Stimulated activated naive CD4-positive, alpha-beta T cell (primary cell): ENCODE measurements around the gene COPE.
"Not testable (repeated sequence)": the region's sequence is repeated elsewhere in the genome, so short reads cannot be mapped to it uniquely, and the experiment has no call there.

Experiments
- DNase-seq, 6 experiments: peaks; one replicate each; lab custom pipeline; 2025; lab: John Stamatoyannopoulos, UW

Gene COPE

DNA sequence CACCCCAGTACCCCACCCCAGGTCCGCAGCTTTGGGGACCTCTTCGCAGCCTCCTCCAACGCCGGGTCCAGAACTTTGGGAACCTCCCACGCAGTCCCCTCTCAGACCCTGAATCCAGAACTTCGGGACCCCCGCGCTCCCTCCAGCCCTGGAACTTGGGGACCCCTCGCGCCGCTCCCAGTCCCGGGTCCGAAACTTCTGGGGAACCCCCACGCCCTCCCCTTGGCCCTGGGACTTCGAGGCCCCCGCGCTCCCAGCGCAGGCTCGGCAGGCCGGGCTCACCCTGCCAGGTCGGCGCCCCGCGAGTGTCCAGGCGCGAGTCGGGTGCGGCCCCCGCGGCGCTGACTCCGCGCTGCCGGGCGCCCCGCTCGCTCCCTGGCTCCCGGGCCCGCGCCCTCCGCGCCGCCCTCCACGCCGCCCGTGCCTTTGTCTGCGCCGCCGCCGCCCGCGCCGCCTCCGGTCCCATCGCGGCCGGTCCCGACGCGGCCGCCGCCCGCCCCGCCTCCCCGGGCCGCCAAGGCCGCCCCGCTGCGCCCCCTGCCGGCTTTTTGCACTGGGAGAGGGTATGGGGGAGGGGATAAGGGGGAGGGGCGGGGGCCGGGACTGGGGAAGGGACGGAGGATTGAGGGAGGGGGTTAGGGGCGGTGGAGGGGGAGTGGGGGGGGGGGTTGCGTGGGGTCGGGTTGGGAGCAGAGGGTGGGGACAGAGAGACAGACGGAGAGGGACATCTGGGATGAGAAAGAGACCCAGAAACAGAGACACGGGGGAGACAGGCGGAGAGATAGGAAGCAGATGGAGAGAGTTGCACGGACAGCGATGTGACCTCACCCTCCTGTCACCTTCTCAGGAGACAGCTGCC is 21.8 kb upstream of the COPE start, which contains the start of gene HOMER3:
Gene HOMER3 (minus strand): TSS at position 449 of the 859 bp plus-strand sequence. CDS start 2,235 bp downstream, outside the sequence.
- DNase-seq: peak; percentile 16 to 75 (median 65)

DNA sequence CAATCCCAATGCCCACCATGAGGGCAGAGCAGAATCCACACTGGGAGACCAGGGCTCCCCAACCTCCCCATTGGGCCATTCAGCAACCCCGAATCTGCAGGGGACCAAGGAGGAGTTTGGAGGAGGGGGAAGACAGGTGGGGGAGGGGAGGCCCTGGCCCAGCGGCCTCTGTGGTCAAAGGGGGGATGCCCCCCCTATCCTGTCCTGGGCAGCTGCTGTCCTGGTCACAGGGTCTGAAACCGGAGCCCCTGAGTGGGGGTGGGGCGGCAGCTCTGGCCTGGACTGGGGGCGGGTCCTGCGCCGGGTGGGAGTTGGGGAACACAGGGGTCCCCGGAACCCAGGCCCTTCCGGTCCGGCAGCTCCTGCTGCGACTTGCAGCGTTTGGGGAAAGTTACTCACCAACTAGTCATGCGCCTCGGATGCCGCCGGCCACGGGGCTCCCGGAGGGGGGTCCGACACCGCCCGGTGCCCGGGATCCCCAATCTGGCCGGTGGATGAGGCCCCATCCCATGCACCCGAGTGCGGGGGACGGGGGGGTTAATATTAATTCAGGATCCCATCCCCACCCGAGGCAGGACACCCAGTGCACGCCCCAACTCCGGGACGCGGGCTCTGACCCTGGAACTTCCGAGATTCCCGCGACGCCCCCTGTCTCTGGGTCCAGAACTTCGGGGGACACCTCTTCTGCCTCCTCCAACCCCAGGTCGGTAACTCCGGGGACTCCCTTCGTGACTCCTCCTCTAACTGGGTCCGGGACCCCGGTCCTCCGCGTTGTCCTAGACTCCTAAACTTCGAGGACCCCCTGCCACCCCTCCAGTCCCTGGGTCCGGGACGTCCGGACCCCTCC is 21.0 kb upstream of the COPE start:
- DNase-seq: peak in 1 of 6 experiments; percentile 24

DNA sequence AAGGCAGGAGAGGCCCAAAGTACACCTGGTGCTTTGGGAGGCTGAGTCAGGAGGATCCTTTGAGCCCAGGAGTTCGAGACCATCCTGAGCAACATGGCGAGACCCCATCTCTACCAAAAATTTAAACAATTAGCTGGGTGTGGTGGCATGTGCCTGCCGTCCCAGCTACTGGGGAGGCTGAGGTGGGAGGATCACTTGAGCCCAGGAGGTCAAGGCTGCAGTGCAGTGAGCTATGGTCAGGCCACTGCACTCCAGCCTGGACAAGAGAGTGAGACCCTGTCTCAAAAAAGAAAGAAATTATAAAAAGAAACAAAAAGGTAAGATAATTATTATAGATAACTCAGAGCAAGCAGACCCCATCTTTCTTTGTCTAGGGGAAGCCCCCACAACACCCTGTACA is 20.0 kb upstream of the COPE start:
- no peak for DNase-seq

DNA sequence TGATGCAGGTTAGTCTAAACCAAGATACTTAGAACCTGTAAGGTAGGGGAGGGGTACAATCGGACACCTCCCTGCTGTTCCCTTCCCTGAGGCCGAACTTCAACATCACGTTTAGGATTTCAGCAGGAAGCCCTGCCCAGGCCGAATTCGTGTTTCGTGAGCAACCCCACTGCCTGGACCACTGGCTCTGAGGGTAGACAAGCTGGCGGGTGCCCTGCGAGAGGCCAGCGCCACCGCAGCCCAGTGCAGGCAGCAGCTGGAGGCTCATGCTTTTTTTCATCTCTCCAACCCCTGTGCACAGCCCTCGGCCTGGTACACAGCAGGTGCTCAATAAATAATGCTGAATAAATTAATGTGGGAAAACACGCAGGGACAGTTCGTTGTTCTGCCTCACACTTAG is 14.1 kb upstream of the COPE start:
- DNase-seq: no peak

DNA sequence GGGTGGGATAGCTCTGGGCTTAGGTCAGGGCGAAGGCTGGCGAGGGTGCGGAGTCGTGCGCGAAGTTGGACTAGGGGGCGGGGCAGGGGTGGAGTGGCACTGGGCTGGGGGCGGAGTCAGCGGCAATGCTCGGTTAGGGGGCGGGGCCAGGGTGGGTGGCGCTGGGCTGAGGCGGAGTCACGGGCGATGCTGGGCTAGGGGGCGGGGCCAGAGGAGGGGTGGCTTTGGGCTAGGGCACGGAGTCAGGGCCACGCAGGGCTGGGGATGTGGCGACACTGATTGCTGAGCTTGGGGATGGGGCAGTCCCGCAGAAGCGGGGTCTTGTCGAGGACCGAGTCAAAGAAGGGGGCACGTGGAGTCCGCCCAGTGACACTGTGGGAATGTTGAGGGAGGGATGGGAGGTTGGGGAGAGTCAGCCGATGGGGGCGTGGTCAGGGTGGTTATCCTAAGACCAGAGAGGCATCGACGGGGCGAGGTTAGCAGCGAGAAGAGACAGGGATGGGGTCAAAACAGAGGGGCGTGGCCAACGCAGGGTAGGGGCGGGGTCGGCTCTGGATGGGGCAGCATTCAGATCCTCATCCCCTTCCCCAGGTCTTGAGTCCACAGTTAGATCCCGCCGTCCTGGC is 13.1 kb upstream of the COPE start:
- DNase-seq: peak; percentile 59 to 89 (median 83)

DNA sequence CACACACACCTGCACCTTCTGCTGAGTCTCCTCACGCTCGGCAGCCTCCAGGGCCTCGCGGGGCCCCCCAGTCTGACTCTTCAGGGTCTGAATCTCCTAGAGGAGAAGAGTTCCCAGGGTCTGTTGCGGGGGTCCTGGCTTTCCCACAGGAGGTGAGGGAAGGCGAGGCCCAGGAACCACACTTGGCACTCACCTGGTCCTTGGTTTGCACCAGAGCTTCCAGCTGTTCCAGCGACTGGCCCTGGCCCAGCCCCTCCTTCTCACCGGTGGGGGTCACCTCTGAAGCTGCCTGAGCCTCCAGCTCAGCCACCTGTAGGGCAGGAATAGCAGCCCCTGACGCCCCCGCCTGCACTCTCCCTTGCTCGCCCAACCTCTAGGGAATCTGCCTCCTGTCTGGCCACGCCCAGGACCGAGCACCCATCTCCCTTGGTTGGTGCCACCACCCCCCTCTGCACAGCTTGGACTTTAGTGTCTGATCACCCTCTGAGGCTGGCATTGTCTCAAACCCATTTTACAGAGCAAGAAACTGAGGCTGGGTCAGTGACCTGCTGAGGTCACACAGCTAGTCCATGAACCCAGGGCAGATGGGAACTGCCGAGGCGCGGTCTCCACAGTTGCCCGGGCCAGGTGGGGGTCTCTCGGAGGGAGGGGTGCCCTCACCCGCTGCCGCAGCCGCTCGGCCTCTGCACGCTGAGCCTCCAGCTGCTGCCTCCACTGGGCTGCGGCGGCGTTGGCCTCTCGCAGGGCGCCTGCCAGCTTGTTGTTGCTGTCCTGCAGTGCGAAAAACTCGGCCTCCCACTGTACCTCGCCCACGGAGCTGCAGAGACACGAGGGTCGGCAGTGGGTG is 12.4 kb upstream of the COPE start:
- no peak for DNase-seq

DNA sequence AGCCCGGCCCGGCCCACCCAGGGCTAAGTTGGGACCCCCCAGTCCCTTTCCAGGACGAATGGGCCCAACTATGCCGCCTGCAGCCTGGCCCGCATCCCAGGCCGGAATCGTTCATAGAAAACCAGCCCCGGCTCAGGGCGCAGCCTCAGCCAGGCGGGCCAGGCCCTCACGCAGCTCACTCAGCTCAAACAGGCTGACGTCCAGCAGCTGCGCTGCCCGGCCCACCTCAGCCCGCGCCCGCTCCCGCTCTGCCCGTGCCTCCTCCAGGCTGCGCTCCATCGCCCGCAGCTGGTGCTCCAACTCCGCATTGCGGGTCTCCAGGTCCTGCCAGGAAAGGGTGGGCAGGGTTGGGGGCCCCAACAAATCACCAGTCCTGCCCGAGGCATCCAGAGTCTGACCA is 10.1 kb upstream of the COPE start:
- no peak for DNase-seq

DNA sequence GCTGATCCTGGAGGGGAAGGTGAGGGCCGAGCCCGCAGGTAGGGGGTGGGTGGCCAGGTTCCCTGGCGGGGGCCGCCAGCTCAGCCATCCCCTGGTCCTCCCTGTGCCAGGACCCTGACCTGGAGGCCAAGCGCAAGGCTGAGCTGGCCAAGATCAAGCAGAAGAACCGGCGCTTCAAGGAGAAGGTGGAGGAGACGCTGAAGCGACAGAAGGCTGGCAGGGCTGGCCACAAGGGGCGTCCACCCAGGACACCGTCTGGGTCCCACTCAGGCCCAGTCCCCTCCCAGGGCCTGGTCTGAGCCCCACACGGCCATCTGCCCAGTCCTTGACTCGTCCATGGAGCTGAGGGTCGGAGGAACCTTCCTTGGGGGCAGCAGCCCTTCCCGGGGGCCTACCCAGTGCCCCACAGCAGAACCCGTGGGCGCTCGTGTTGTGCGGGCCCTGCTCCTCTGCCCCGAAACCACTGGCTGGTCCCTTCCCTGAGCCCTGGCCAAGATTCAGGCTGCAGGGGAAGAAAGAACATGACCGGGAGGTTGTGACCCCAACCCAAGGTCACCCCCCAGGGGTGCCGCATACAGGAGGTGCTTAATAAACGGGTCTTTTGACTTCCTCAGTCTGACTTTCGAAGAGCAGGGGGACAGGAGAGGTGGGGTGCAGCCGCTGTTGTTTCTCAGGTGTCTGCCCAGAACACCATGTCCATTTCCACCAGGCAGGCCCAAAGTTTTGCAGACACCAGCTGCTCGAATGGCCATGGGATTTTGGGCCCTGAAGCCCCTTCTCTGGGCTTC is 9.0 kb upstream of the COPE start:
- DNase-seq: no peak

DNA sequence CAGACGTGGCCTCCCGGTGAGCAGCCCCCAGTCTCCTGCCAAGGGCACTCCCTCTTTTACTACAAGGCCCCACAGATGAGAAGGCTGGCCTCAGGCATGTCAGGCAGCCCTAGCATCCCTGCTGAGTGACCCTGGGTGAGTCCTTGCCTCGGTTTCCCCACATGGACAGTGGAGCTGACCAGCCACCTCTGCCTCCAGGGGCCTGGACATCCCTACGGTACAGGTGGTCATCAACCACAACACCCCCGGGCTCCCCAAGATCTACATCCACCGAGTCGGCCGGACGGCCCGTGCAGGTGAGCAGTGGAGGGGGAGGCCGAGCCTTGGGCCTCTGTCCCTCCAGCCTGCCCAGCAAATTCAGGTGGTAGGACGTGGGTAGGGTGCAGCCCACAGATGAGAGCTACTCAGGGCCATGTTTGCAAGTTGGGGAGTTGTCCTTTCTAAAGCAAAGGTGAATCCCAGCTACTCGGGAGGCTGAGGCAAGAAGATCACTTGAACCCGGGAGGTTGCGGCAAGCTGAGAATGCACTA is 5.6 kb upstream of the COPE start:
- DNase-seq: no peak

DNA sequence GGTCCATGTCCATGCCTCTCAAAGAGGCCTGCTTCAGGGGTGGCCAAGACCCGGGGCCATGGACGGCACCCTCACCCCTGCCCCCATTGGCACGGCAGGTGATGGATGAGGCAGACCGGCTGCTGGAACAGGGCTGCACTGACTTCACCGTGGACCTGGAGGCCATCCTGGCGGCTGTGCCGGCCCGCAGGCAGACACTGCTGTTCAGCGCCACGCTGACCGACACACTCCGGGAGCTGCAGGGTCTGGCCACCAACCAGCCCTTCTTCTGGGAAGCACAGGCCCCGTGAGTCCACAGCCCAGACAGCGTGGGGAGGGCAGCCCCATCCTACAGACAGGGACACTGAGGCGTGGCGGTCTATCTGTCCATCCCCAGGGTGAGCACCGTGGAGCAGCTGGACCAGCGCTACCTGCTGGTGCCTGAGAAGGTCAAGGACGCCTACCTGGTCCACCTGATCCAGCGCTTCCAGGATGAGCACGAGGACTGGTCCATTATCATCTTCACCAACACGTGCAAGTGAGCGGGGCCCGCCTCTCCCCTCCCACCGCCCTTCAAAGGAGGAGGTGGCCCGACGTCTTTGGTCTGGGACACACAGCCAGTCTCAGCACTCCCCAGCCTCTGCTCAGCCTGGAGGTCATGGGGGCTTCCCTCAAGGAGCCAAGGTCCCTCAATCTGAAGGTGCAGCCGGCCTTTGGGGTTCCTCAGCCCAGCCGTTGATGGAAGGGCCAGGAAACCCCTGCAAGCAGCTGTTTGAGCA is 3.2 kb upstream of the COPE start:
- DNase-seq: no peak

DNA sequence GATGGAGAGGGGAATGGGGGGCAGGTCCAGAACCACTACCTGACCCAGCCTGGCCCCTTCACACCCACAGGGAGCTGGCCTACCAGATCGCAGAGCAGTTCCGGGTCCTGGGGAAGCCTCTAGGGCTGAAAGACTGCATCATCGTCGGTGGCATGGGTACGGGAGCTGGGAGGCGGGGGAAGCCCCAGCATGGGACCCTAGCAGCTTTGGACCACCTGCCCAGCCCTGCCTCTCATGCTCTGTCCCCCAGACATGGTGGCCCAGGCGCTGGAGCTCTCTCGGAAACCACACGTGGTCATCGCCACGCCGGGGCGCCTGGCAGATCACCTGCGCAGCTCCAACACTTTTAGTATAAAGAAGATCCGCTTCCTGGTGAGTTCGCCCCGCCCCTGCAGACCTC is 2.4 kb upstream of the COPE start:
- no peak for DNase-seq

DNA sequence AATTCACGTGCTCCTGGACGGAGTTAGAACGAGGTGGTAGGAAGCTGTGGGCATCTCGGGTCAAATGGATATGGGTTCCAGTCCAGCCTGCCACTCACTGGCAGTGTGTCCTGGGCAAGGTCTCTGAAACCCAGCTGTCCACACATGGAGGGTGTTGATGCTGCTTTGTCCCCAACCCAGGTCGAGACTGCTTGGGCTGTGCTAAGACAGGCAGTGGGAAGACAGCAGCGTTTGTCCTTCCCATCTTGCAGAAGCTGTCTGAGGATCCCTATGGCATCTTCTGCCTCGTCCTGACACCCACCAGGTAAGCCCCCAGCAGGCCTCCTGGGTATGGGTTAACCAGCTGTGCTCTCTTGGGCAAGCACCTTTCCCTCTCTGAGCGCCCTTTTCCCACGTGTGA is 1.2 kb upstream of the COPE start:
- DNase-seq: no peak

DNA sequence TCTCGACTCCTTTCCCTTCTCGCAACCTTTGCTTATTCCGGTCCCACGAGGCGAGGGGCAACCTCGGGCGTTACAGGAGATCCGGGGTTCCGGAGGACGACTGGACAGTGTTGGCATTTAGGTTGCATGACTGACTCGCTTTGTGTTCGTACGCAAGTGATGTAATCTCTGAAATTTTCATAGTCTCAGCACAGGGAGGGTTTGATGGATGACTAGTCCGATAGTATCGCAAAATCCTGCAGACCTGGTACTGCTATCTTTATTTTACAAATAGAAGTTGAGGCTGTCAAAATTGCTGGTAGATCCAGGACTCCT is 670 bp upstream of the COPE start:
- DNase-seq: no peak

DNA sequence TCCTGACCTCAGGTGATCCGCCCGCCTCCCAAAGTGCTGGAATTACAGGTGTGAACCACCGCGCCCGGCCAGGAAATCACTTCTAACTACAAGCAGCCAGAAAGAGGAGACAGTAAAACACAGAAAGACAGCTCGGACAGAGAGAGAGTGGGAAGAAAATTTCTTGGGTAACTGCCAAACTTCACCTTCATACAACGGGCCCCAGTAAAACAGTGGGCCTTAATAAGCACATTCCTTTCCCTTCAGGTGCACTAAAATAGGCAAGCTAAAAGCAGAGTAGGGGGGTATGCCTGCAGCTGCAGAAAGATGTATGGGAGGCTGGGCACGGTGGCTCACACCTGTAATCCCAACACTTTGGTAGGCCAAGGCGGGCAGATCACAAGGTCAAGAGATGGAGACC is 1.6 kb downstream of the COPE start:
- DNase-seq: not testable (repeated sequence)

DNA sequence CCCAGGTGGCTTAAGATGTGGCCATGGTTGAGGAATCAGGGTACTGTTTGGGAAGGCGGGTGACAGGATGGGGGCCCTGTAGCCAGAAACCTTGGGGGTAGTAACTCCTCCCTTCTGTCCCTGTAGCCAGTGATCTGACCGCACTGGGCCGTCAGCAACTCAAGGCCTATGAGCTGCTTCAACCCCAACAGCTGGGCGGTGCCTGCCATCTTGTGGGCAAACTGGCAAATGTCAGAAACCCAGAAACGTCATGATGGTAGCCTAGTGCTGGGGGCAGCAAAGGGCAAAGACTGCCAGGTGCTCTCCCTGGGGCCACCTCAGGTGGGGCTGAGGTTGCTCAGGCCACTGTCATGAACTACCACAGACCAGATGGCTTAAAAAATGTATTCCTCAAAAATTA is 3.5 kb downstream of the COPE start:
- peak in 2 of 6 experiments; percentile 3 to 11 for DNase-seq

DNA sequence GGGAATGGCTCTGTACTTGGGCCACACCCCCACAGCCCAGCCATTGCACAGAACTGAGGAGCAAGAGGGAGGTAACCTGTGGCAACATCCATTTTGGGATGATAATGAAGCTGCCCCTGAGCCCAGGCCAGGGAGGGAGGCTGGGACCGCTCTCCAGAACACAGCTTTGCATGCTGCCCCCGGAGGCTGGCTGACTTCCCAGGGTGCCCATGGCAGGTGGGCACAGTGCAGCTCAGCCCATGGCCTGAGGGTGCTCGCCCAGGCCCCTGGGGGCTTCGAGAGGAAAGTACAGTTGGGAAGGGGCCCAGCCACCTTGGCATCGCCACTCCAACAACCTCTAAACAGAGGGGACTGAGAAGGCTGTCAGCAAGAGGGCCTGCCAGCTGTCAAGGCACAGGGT is 5.7 kb downstream of the COPE start:
- no peak for DNase-seq

DNA sequence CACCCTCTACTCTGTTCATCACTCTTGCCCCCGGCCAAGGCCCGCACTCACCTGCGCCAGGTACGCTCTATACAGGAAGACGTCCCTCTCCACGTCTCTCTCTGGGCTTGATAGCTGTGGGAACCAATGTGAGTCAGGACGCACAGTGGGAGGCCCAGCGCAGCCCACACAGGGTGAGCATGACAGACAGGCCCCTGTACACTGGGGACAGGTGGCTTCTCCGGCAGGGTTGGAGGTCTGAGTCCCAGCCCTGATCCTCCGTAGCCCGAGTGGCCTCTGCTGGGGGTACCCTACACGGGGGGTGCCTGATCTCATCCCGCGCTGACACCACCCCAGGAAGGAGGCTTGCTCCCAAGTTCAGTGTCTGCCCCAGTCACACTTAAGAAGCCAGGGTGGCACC is 6.3 kb downstream of the COPE start:
- no peak for DNase-seq

DNA sequence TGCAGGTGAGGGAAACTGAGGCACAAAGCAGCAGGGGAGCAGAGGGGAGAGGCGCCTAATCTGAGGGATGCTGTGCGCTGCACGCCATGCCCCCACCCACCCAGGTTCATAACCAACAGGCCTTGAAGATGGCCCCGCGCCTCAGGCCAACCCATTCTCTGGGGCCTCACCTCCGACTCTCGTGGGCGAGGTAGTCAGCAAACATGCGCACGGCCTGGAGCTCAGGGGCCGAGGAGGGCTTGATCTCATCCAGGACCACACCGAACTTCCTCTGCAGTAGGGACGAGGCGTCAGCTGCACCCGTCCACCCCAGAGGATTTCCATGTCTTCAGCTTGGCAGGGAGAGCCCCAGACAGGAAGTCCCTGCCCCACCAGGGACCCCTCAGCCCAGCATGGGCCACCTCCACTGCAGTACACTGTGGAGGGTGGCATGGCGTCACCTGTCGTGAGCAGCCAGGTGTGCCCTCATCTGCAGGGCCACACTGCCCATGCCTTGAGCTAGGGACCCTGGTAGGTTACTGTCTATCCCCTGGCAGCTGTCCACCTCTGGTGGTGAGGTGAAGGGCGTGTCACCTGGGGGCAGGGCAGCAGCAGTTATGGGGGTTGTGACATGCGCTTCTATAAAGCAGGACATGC is 8.3 kb downstream of the COPE start:
- DNase-seq: no peak

DNA sequence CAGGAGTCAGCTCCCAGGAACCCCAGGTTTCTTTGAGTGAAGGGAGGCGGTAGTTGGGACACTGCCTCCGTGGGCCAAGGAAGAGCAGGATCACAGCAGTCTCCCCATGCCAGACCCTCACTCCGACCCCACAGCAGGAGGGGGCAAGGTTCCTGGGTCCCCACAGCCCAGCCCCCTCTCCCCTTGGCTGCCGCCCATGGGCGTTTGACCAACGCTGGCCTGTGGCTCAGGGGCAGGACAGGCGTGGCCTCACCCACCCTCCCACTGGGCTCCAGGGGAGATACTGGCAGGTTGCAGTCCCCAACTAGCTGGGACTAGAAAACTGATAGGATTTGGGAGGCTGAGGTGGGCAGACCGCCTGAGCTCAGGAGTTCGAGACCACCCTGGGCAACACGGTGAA is 9.2 kb downstream of the COPE start:
- no peak for DNase-seq
